B cell (primary cell): ENCODE measurements around the gene MIS18A.

Source experiments
- CTCF ChIP-seq: fragments of 200-600 bp; IDR thresholded peaks from one replicate; pipeline ENCODE4 v1.8.0; 2022; ENCODE audit warnings: antibody characterized with exemption, mild to moderate bottlenecking
- EZH2 ChIP-seq: IDR thresholded peaks from 2 replicates; pipeline ENCODE4 v1.6.1; 2012; ENCODE audit warnings: borderline replicate concordance, low read depth, mild to moderate bottlenecking, moderate library complexity, low read length; ENCODE audit not compliant: insufficient read depth, poor library complexity, severe bottlenecking

GRCh38 chr21:32233055-32233546 lies 45.7 kb downstream of the MIS18A start:
- no peak for TF ChIP-seq CTCF
- no peak for TF ChIP-seq EZH2
